Endothelial cell of umbilical vein (primary cell): ENCODE results near the gene CLTCL1. TPM values are rescaled to one million over a fixed set of nuclear protein-coding genes. Genes with fewer than 3 reads are reported as not detected.

Source experiments
- BruUV-seq: library from RNA; stranded (reverse); fragments of 400-500 nt; replicated peaks from 2 replicates; lab custom pipeline; 2021; lab: Mats Ljungman, UMichigan
- CTCF ChIA-PET: fragments of 300-600, 350-600 bp; sonication (Branson Sonifier 250); formaldehyde crosslinking; loops from one replicate; lab custom pipeline; 2021; ENCODE audit warnings: antibody characterized with exemption, inconsistent platforms; lab: Charles Lee
- POLR2A ChIA-PET: fragments of 300-600, 350-600 bp; sonication (Branson Sonifier 250); formaldehyde crosslinking; loops from one replicate; lab custom pipeline; 2021; ENCODE audit warnings: antibody characterized with exemption, inconsistent platforms; lab: Charles Lee
- DNase-seq: peaks from one replicate; pipeline ENCODE4 v3.0.0-alpha.2; 2011; ENCODE audit warnings: low read depth, low spot score
- FAIRE-seq: peaks from 2 replicates; lab custom pipeline; 2011; peaks lifted over from hg19 to GRCh38; lab: Jason Lieb, UNC
- H2AFZ ChIP-seq: 2 replicates; pipeline ENCODE4 v1.6.0; 2012; ENCODE audit warnings: low read depth, low read length, control low read depth, inconsistent platforms
- H3K27ac ChIP-seq: 2 replicates; pipeline ENCODE4 v1.5.1; 2011; ENCODE audit warnings: low read depth, mild to moderate bottlenecking, control low read depth, low read length, moderate library complexity; ENCODE audit not compliant: insufficient read depth
- H3K27me3 ChIP-seq, 2 experiments: 2 replicates each; pipeline versions ENCODE4 v1.6.0 to v1.6.1; 2011; ENCODE audit warnings: low read length in 2 of 2, mixed read lengths in 1 of 2; ENCODE audit not compliant: control insufficient read depth in 2 of 2, insufficient read depth in 2 of 2
- H3K36me3 ChIP-seq, 2 experiments: 2 replicates in 1 of 2; 3 replicates in 1 of 2; pipeline ENCODE4 v1.5.1; 2011; ENCODE audit warnings: low read length in 2 of 2, mild to moderate bottlenecking in 1 of 2, moderate library complexity in 1 of 2; ENCODE audit not compliant: control insufficient read depth in 2 of 2, insufficient read depth in 2 of 2; ENCODE audit errors: extremely low read depth in 1 of 2
- H3K4me1 ChIP-seq: 3 replicates; pipeline ENCODE4 v1.5.1; 2011; ENCODE audit warnings: mild to moderate bottlenecking, low read length; ENCODE audit not compliant: control insufficient read depth, insufficient read depth; ENCODE audit errors: extremely low read depth
- H3K4me2 ChIP-seq: 2 replicates; pipeline ENCODE4 v1.6.1; 2011; ENCODE audit warnings: low read length, control low read depth, mixed read lengths; ENCODE audit not compliant: insufficient read depth
- H3K4me3 ChIP-seq, 3 experiments: fragments of 200-600 bp in 1 of 3; sonication (generic), shearing (Covaris generic) in 1 of 3; replicated peaks in 1 of 3; 2 replicates each; pipeline ENCODE4 v1.5.1; 2011 to 2016; ENCODE audit warnings: control low read depth in 3 of 3, low read length in 3 of 3, mild to moderate bottlenecking in 2 of 3, inconsistent platforms in 1 of 3, low read depth in 1 of 3, moderate library complexity in 1 of 3; ENCODE audit not compliant: insufficient read depth in 1 of 3
- H3K79me2 ChIP-seq: 2 replicates; pipeline ENCODE4 v1.6.0; 2012; ENCODE audit warnings: low read length, inconsistent platforms; ENCODE audit not compliant: control insufficient read depth, insufficient read depth
- H3K9ac ChIP-seq: replicated peaks from 2 replicates; pipeline ENCODE3; 2011; ENCODE audit warnings: low read length, control low read depth; ENCODE audit not compliant: insufficient read depth; ENCODE audit errors: extremely low read depth
- H3K9me1 ChIP-seq: replicated peaks from 3 replicates; pipeline ENCODE4 v1.6.0; 2011; ENCODE audit warnings: mild to moderate bottlenecking, low read length; ENCODE audit not compliant: control insufficient read depth, insufficient read depth; ENCODE audit errors: extremely low read depth
- H3K9me3 ChIP-seq: replicated peaks from 2 replicates; pipeline ENCODE4 v1.5.1; 2012; ENCODE audit warnings: low read length, inconsistent platforms; ENCODE audit not compliant: control insufficient read depth, insufficient read depth
- H4K20me1 ChIP-seq: replicated peaks from 2 replicates; pipeline ENCODE3; 2011; ENCODE audit warnings: mild to moderate bottlenecking, low read length; ENCODE audit not compliant: control insufficient read depth, insufficient read depth; ENCODE audit errors: extremely low read depth
- EZH2 ChIP-seq: IDR thresholded peaks from 2 replicates; pipeline ENCODE4 v1.6.1; 2012; ENCODE audit warnings: borderline replicate concordance, low read depth, mild to moderate bottlenecking, moderate library complexity, low read length, inconsistent platforms; ENCODE audit not compliant: severe bottlenecking
- FOS ChIP-seq: IDR thresholded peaks from 2 replicates; pipeline ENCODE4 v1.6.1; 2011; ENCODE audit warnings: mild to moderate bottlenecking, low read length, moderate library complexity, borderline replicate concordance; ENCODE audit not compliant: insufficient read depth
- GATA2 ChIP-seq: IDR thresholded peaks from 2 replicates; pipeline ENCODE4 v1.7.0; 2011; ENCODE audit warnings: low read depth, mild to moderate bottlenecking, moderate library complexity, mixed read lengths, low read length; ENCODE audit not compliant: insufficient read length, insufficient read depth
- JUN ChIP-seq: IDR thresholded peaks from 2 replicates; pipeline ENCODE4 v1.6.1; 2011; ENCODE audit warnings: borderline replicate concordance, low read depth; ENCODE audit not compliant: insufficient read length, insufficient read depth
- MYC ChIP-seq: IDR thresholded peaks from one replicate; pipeline ENCODE4 v1.6.1; 2011; ENCODE audit warnings: mild to moderate bottlenecking, low read depth, low read length
- POLR2A ChIP-seq: IDR thresholded peaks from 2 replicates; pipeline ENCODE4 v1.6.1; 2012; ENCODE audit warnings: low read depth, mild to moderate bottlenecking, control low read depth, low read length
- POLR2AphosphoS5 ChIP-seq: IDR thresholded peaks from 2 replicates; pipeline ENCODE4 v1.6.1; 2012; ENCODE audit warnings: low read depth, mild to moderate bottlenecking, control low read depth, low read length, moderate library complexity; ENCODE audit not compliant: insufficient read depth
- dilution Hi-C: fragments of 300-500 bp; cut with MboI; formaldehyde crosslinking; loops from one replicate; pipeline ENCODE4 v1.15.0; 2019; ENCODE audit warnings: low sequenced_read_pairs; ENCODE audit not compliant: extremely low pct_ligation_motif_present
- intact Hi-C: fragments of 100-400 bp; cut with micrococcal nuclease; formaldehyde crosslinking; loops from one replicate; pipeline ENCODE4 v1.10.0; 2022
- polyA plus RNA-seq, 4 experiments: library from polyadenylated mRNA; depleted of rRNA in 3 of 4; stranded (reverse) in 3 of 4; unstranded in 1 of 4; fragments of >200 nt; gene quantifications; 2 replicates each; pipeline versions ENCODE4 v1.2.1 to v1.2.3, GENCODE V29; 2011 to 2012; ENCODE audit warnings: missing spikeins in 1 of 4
- total RNA-seq: library from RNA; stranded (reverse); gene quantifications from 2 replicates; pipeline ENCODE4 v1.2.3, GENCODE V29; 2021
- TF ChIP-seq, protein P1 (sequence below): IDR thresholded peaks from 2 replicates; pipeline ENCODE4 v1.6.1; 2011; ENCODE audit not compliant: insufficient read depth, insufficient read length
- TF ChIP-seq, protein P2 (sequence below), 2 donors: IDR thresholded peaks; 1 replicate in 1 of 2; 2 replicates in 1 of 2; pipeline ENCODE4 v1.5.1; 2011; ENCODE audit warnings: low read length in 2 of 2, mild to moderate bottlenecking in 2 of 2, moderate library complexity in 2 of 2, control low read depth in 1 of 2, inconsistent platforms in 1 of 2, low read depth in 1 of 2; ENCODE audit not compliant: insufficient read depth in 1 of 2; ENCODE audit errors: extremely low read depth in 1 of 2

Gene CLTCL1
- total and polyA plus RNA-seq, 2 donors (not counting 3 experiments of a cell fraction or from before 2014, with no cell fraction given), result 5.0 to 6.2 TPM

DNA sequence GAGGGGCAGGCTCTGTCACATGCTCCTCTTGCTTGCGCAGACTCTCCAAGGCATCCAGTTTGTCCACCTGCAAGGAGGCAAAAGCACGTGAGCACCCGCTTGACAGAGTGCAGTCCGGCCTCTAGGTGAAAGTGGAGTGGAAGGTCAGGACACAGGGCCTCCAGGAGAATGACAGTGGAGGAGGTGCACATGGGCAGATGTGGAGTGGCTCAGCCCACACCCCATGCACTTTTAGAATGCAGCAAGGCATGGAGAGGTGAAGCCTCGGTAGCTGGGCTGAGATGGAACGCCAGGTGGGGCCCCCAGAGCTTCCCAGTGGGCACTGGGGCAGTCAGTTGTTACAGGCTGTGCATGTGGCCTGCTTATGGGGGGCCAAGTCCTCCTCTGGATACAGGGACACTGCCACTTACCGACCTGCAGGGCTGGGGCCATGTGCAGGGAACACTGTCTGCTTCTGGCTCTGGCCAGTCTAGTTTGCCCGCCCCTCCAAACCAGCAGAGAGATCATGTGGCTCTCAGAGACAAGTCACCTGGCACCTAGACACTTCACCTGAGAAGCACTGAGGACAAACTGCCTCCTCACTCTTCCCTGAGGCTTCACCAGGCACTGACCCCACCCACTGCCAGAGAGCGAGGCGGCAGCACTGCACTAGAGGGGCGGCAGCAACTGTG lies 110.6 kb downstream of the CLTCL1 start:
- no peak overlapping the region for H3K9ac ChIP-seq
- FAIRE-seq, result no peak
- H3K27ac ChIP-seq, result no peak overlapping the region
- peaks cover 7% of the 10 kb centered on the region for H3K4me1 ChIP-seq
- no peak for TF ChIP-seq GATA2
- TF ChIP-seq, protein P1, sequence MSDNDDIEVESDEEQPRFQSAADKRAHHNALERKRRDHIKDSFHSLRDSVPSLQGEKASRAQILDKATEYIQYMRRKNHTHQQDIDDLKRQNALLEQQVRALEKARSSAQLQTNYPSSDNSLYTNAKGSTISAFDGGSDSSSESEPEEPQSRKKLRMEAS, result no peak
- no peak for TF ChIP-seq FOS
- no peak for TF ChIP-seq POLR2A
- TF ChIP-seq POLR2AphosphoS5, result no peak
- TF ChIP-seq, protein P2, sequence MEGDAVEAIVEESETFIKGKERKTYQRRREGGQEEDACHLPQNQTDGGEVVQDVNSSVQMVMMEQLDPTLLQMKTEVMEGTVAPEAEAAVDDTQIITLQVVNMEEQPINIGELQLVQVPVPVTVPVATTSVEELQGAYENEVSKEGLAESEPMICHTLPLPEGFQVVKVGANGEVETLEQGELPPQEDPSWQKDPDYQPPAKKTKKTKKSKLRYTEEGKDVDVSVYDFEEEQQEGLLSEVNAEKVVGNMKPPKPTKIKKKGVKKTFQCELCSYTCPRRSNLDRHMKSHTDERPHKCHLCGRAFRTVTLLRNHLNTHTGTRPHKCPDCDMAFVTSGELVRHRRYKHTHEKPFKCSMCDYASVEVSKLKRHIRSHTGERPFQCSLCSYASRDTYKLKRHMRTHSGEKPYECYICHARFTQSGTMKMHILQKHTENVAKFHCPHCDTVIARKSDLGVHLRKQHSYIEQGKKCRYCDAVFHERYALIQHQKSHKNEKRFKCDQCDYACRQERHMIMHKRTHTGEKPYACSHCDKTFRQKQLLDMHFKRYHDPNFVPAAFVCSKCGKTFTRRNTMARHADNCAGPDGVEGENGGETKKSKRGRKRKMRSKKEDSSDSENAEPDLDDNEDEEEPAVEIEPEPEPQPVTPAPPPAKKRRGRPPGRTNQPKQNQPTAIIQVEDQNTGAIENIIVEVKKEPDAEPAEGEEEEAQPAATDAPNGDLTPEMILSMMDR (IDR thresholded peaks at IDR 0.05; ENCODE audit: extremely low read depth in 1 of 2, insufficient read depth in 1 of 2, low read depth in 1 of 2, low read length in 2 of 2), result no peak
- TF ChIP-seq JUN, result no peak
- no peak for TF ChIP-seq EZH2
- no peak for TF ChIP-seq MYC
- H3K9me1 ChIP-seq, result no peaks in the 10 kb centered on the region
- intact Hi-C loops (no loop called here), dilution Hi-C loops (no loop called here)
- no peak overlapping the region for H2AFZ ChIP-seq
- ChIA-PET CTCF (interaction anchor here (0.6 to 3.5 kb wide), 2 partner anchors 119 to 449 kb away, joined by 4 to 25 read pairs; no protein-coding TSS in a partner anchor), POLR2A (no interaction called here)
- no TSS peak for BruUV-seq
- no peak overlapping the region for H3K4me3 ChIP-seq
- no peaks in the 10 kb centered on the region for H3K27me3 ChIP-seq
- DNase-seq, result no peak
- peaks cover 11% of the 10 kb centered on the region for H3K79me2 ChIP-seq
- H3K4me2 ChIP-seq, result no peak overlapping the region
- H3K36me3 ChIP-seq, result peaks cover 0 to 2% of the 10 kb centered on the region in 2 experiments
- no peaks in the 10 kb centered on the region for H4K20me1 ChIP-seq
- no peaks in the 10 kb centered on the region for H3K9me3 ChIP-seq
